Osteoblast (primary cell): ENCODE measurements around the gene UGGT2. TPM values are rescaled to one million over a fixed set of nuclear protein-coding genes. Genes with fewer than 3 reads are reported as not detected.

Experiments
- DNase-seq: peaks from one replicate; pipeline ENCODE4 v3.0.0; 2011; ENCODE audit warnings: low spot score, mixed read lengths; ENCODE audit not compliant: insufficient read length; ENCODE audit errors: missing footprints
- H2AFZ ChIP-seq: 2 replicates; pipeline ENCODE4 v1.6.0; 2011; ENCODE audit warnings: mild to moderate bottlenecking, low read length
- H3K27ac ChIP-seq: 2 replicates; pipeline ENCODE4 v1.5.1; 2011; ENCODE audit warnings: mild to moderate bottlenecking, low read depth, low read length, moderate library complexity
- H3K27me3 ChIP-seq: 2 replicates; pipeline ENCODE4 v1.6.0; 2012; ENCODE audit warnings: mild to moderate bottlenecking, control low read depth, inconsistent platforms, low read length, moderate library complexity; ENCODE audit not compliant: insufficient read depth
- H3K36me3 ChIP-seq: 2 replicates; pipeline ENCODE4 v1.5.1; 2011; ENCODE audit warnings: mild to moderate bottlenecking, low read length, control low read depth, moderate library complexity; ENCODE audit not compliant: insufficient read depth
- H3K4me1 ChIP-seq: 2 replicates; pipeline ENCODE4 v1.5.1; 2011; ENCODE audit warnings: mild to moderate bottlenecking, low read length, control low read depth, moderate library complexity; ENCODE audit not compliant: insufficient read depth
- H3K4me2 ChIP-seq: 2 replicates; pipeline ENCODE4 v1.6.0; 2011; ENCODE audit warnings: mild to moderate bottlenecking, low read length; ENCODE audit not compliant: insufficient read depth
- H3K4me3 ChIP-seq: fragments of 200-600 bp; sonication (generic); 3 replicates; pipeline ENCODE4 v1.5.1; 2012; ENCODE audit warnings: mild to moderate bottlenecking, low read length, inconsistent platforms; ENCODE audit not compliant: insufficient read depth
- H3K79me2 ChIP-seq: 2 replicates; pipeline ENCODE4 v1.6.0; 2012; ENCODE audit warnings: mild to moderate bottlenecking, low read length, control low read depth, inconsistent platforms; ENCODE audit not compliant: insufficient read depth
- H3K9me3 ChIP-seq: 2 replicates; pipeline ENCODE4 v1.5.1; 2011; ENCODE audit warnings: low read depth, low read length, control low read depth
- H4K20me1 ChIP-seq: 2 replicates; pipeline ENCODE4 v1.6.0; 2012; ENCODE audit warnings: mild to moderate bottlenecking, low read length, control low read depth; ENCODE audit not compliant: insufficient read depth
- CTCF ChIP-seq: IDR thresholded peaks from 2 replicates; pipeline ENCODE4 v1.5.1; 2011; ENCODE audit warnings: mild to moderate bottlenecking, low read depth, low read length, moderate library complexity; ENCODE audit errors: extremely low read depth
- total RNA-seq: library from RNA; depleted of rRNA; stranded (reverse); fragments of >200 nt; gene quantifications from 2 replicates; pipeline ENCODE4 v1.2.3, GENCODE V29; 2012

Gene UGGT2
- total RNA-seq, 1 donor: 78.2 TPM

- Histone ChIP-seq H3K4me2 (no peak overlapping the region), H4K20me1 (peaks cover 12% of the 10 kb centered on the region), H3K4me3 (no peak overlapping the region), H3K9me3 (no peaks in the 10 kb centered on the region), H3K79me2 (peaks cover 83% of the 10 kb centered on the region), H3K36me3 (no peaks in the 10 kb centered on the region), H3K27me3 (no peaks in the 10 kb centered on the region), H3K27ac (no peak overlapping the region), H3K4me1 (no peaks in the 10 kb centered on the region), H2AFZ (no peak overlapping the region)
- no peak for DNase-seq
- no peak for TF ChIP-seq CTCF
These were observed 9.0 kb downstream of the UGGT2 start for GRCh38 chr13:96044238-96044637.

GRCh38 chr13:96041326-96042110, 11.7 kb downstream of the UGGT2 start:
- no peak overlapping the region for H2AFZ ChIP-seq
- no peak overlapping the region for H3K27ac ChIP-seq
- no peaks in the 10 kb centered on the region for H3K9me3 ChIP-seq
- H3K27me3 ChIP-seq: no peaks in the 10 kb centered on the region
- no peak overlapping the region for H3K4me2 ChIP-seq
- DNase-seq: no peak
- H3K4me1 ChIP-seq: no peaks in the 10 kb centered on the region
- H3K4me3 ChIP-seq: no peak overlapping the region
- no peaks in the 10 kb centered on the region for H3K36me3 ChIP-seq
- H3K79me2 ChIP-seq: peaks cover 98% of the 10 kb centered on the region
- no peak for TF ChIP-seq CTCF
- peaks cover 12% of the 10 kb centered on the region for H4K20me1 ChIP-seq

- no peak overlapping the region for H3K4me2 ChIP-seq
- H2AFZ ChIP-seq: no peak overlapping the region
- no peaks in the 10 kb centered on the region for H3K9me3 ChIP-seq
- H3K27me3 ChIP-seq: no peaks in the 10 kb centered on the region
- H3K79me2 ChIP-seq: peaks cover 90% of the 10 kb centered on the region
- DNase-seq: no peak
- no peak overlapping the region for H3K27ac ChIP-seq
- no peak overlapping the region for H3K4me3 ChIP-seq
- peaks cover 18% of the 10 kb centered on the region for H4K20me1 ChIP-seq
- no peak for TF ChIP-seq CTCF
- no peaks in the 10 kb centered on the region for H3K4me1 ChIP-seq
- no peaks in the 10 kb centered on the region for H3K36me3 ChIP-seq
These were observed 16.7 kb downstream of the UGGT2 start for GRCh38 chr13:96036515-96036914.

- no peak for TF ChIP-seq CTCF
- peaks cover 10% of the 10 kb centered on the region for H4K20me1 ChIP-seq
- no peaks in the 10 kb centered on the region for H3K4me1 ChIP-seq
- H3K36me3 ChIP-seq: no peaks in the 10 kb centered on the region
- no peaks in the 10 kb centered on the region for H3K9me3 ChIP-seq
- peaks cover 71% of the 10 kb centered on the region for H3K79me2 ChIP-seq
- H3K4me2 ChIP-seq: no peak overlapping the region
- H3K27me3 ChIP-seq: no peaks in the 10 kb centered on the region
- no peak overlapping the region for H2AFZ ChIP-seq
- H3K27ac ChIP-seq: no peak overlapping the region
- no peak for DNase-seq
- H3K4me3 ChIP-seq: no peak overlapping the region
These were observed 18.5 kb downstream of the UGGT2 start for GRCh38 chr13:96034662-96035061.
